Uterus (tissue), 4 donors: Measurements from ENCODE around the gene MINAR1. TPM values are rescaled to one million over a fixed set of nuclear protein-coding genes. Genes with fewer than 3 reads are reported as not detected.

Experiments used
- DNase-seq, 2 donors: peaks; one replicate each; pipeline ENCODE4 v3.0.0-alpha.2; 2019 to 2020
- H3K27ac ChIP-seq, 2 donors: fragments of 200-600 bp; sonication (generic); 1 replicate in 1 of 2; 2 replicates in 1 of 2; pipeline ENCODE4 v1.5.1; 2016 to 2018
- H3K27me3 ChIP-seq, 2 donors: fragments of 200-600 bp; sonication (generic); one replicate each; pipeline ENCODE4 v1.5.1; 2018 to 2019; ENCODE audit warnings: control low read depth in 1 of 2
- H3K36me3 ChIP-seq, 2 donors: fragments of 200-600 bp; sonication (generic); one replicate each; pipeline ENCODE4 v1.5.1; 2019; ENCODE audit warnings: control low read depth in 1 of 2
- H3K4me1 ChIP-seq, 2 donors: fragments of 200-600 bp; sonication (generic); one replicate each; pipeline ENCODE4 v1.5.1; 2018 to 2019; ENCODE audit warnings: control low read depth in 1 of 2
- H3K4me3 ChIP-seq, 2 donors: fragments of 200-600 bp; sonication (generic); 1 replicate in 1 of 2; 2 replicates in 1 of 2; pipeline ENCODE4 v1.5.1; 2018 to 2019; ENCODE audit warnings: mild to moderate bottlenecking in 1 of 2
- H3K9me3 ChIP-seq, 2 donors: fragments of 200-600 bp; sonication (generic); one replicate each; pipeline ENCODE4 v1.5.1; 2019; ENCODE audit warnings: control low read depth in 1 of 2
- CTCF ChIP-seq, 4 experiments: fragments of 200-600 bp in 2 of 4; fragments of 450-650 bp in 2 of 4; sonication (generic) in 2 of 4; IDR thresholded peaks; one replicate each; pipeline ENCODE4 v1.5.1; 2016 to 2019; ENCODE audit warnings: antibody characterized with exemption in 4 of 4, mild to moderate bottlenecking in 2 of 4, moderate library complexity in 1 of 4
- POLR2A ChIP-seq, 2 donors: fragments of 450-650 bp; IDR thresholded peaks; one replicate each; pipeline ENCODE4 v1.6.1; 2016; ENCODE audit warnings: antibody characterized with exemption in 2 of 2, mild to moderate bottlenecking in 1 of 2, moderate library complexity in 1 of 2
- intact Hi-C: fragments of 100-400 bp; cut with DNase I; formaldehyde crosslinking; loops from one replicate; pipeline ENCODE4 v1.15.1; 2023; ENCODE audit warnings: low total_unique reads
- total RNA-seq, 4 donors: library from RNA; depleted of rRNA in 3 of 4; stranded (reverse); fragments of >200 nt in 3 of 4; gene quantifications; one replicate each; pipeline versions ENCODE4 v1.1.0 to v1.2.4, GENCODE V29; 2014 to 2023
- donor health status: DM: yes; HTN: yes; CAD: no.

The MINAR1 gene
- total RNA-seq, 4 donors from 2014 or later: 0.43 to 2.9 (median 1.5) TPM; not detected in 1

GRCh38 chr15:79437275-79438000 lies 5.3 kb downstream of the MINAR1 start:
- DNase-seq: no peak
- Histone ChIP-seq H3K27ac (no peak overlapping the region), H3K4me3 (no peak overlapping the region), H3K27me3 (peaks cover 0 to 3% of the 10 kb centered on the region in 2 donors), H3K36me3 (no peaks in the 10 kb centered on the region), H3K4me1 (peaks cover 0 to 1% of the 10 kb centered on the region in 2 donors), H3K9me3 (no peaks in the 10 kb centered on the region)
- intact Hi-C loops: no loop called here
- TF ChIP-seq POLR2A (IDR thresholded peaks at IDR 0.05) (no peak), CTCF (IDR thresholded peaks at IDR 0.05) (no peak)

GRCh38 chr15:79439236-79439635 lies 7.1 kb downstream of the MINAR1 start:
- Histone ChIP-seq H3K4me1 (no peaks in the 10 kb centered on the region), H3K9me3 (no peaks in the 10 kb centered on the region), H3K27ac (no peak overlapping the region), H3K27me3 (no peaks in the 10 kb centered on the region), H3K4me3 (no peak overlapping the region), H3K36me3 (no peaks in the 10 kb centered on the region)
- TF ChIP-seq CTCF (IDR thresholded peaks at IDR 0.05) (no peak), POLR2A (IDR thresholded peaks at IDR 0.05) (no peak)
- no peak for DNase-seq
- intact Hi-C loops: no loop called here

- no peak overlapping the region for H3K4me3 ChIP-seq
- DNase-seq: no peak
- no peak overlapping the region for H3K27ac ChIP-seq
- H3K36me3 ChIP-seq: no peaks in the 10 kb centered on the region
- no peaks in the 10 kb centered on the region for H3K4me1 ChIP-seq
- H3K9me3 ChIP-seq: no peaks in the 10 kb centered on the region
- intact Hi-C loops: no loop called here
- TF ChIP-seq POLR2A (IDR thresholded peaks at IDR 0.05): no peak
- TF ChIP-seq CTCF (IDR thresholded peaks at IDR 0.05): no peak
- no peaks in the 10 kb centered on the region for H3K27me3 ChIP-seq
These were observed 8.3 kb downstream of the MINAR1 start for GRCh38 chr15:79440355-79440908.

- Histone ChIP-seq H3K27me3 (no peaks in the 10 kb centered on the region), H3K4me3 (no peak overlapping the region), H3K4me1 (no peaks in the 10 kb centered on the region), H3K36me3 (no peaks in the 10 kb centered on the region), H3K27ac (no peak overlapping the region), H3K9me3 (no peaks in the 10 kb centered on the region)
- intact Hi-C loops: no loop called here
- DNase-seq: no peak
- TF ChIP-seq CTCF (IDR thresholded peaks at IDR 0.05) (no peak), POLR2A (IDR thresholded peaks at IDR 0.05) (no peak)
These were observed 10.8 kb downstream of the MINAR1 start for GRCh38 chr15:79442911-79443310.

GRCh38 chr15:79447060-79447459 lies 14.9 kb downstream of the MINAR1 start:
- no peak for DNase-seq
- Histone ChIP-seq H3K9me3 (no peaks in the 10 kb centered on the region), H3K4me3 (no peak overlapping the region), H3K36me3 (no peaks in the 10 kb centered on the region), H3K27ac (no peak overlapping the region), H3K27me3 (no peaks in the 10 kb centered on the region), H3K4me1 (no peaks in the 10 kb centered on the region)
- intact Hi-C loops: no loop called here
- no peak for TF ChIP-seq POLR2A (IDR thresholded peaks at IDR 0.05)
- TF ChIP-seq CTCF (IDR thresholded peaks at IDR 0.05): no peak
